B cell (primary cell): ENCODE results near the gene ZNF366. TPM values are rescaled to one million over a fixed set of nuclear protein-coding genes. Genes with fewer than 3 reads are reported as not detected.

Experiments used
- ATAC-seq: fragments of 200-7000 bp; cut with Tn5 transposase; one replicate; pipeline ENCODE4 v1.10.0; 2021; ENCODE audit warnings: low read depth, mild to moderate bottlenecking, moderate number of reproducible peaks, moderate library complexity
- CTCF ChIA-PET: fragments of 350-600 bp; sonication (Branson Sonifier 250); formaldehyde crosslinking; loops from one replicate; lab custom pipeline; 2021; ENCODE audit warnings: antibody characterized with exemption, inconsistent platforms; lab: Charles Lee
- POLR2A ChIA-PET: fragments of 350-600 bp; sonication (Branson Sonifier 250); formaldehyde crosslinking; loops from one replicate; lab custom pipeline; 2021; ENCODE audit warnings: antibody characterized with exemption; lab: Charles Lee
- DNase-seq: peaks from one replicate; pipeline ENCODE4 v3.0.0; 2013
- H2AFZ ChIP-seq: 2 replicates; pipeline ENCODE4 v1.6.1; 2012; ENCODE audit warnings: mild to moderate bottlenecking, low read depth, low read length; ENCODE audit not compliant: insufficient read depth, poor library complexity, severe bottlenecking
- H3K27ac ChIP-seq, 2 donors: 1 replicate in 1 of 2; 2 replicates in 1 of 2; pipeline ENCODE4 v1.5.1; 2012 to 2013; ENCODE audit warnings: low read length in 2 of 2, mild to moderate bottlenecking in 2 of 2, moderate library complexity in 1 of 2
- H3K27me3 ChIP-seq, 4 experiments: fragments of 200-600 bp in 1 of 4; sonication (generic) in 1 of 4; replicated peaks in 1 of 4; 1 replicate in 2 of 4; 2 replicates in 2 of 4; pipeline versions ENCODE4 v1.6.1 to v1.7.0; 2013 to 2016; ENCODE audit warnings: low read length in 3 of 4, mild to moderate bottlenecking in 2 of 4, mixed read lengths in 1 of 4, moderate library complexity in 1 of 4; ENCODE audit not compliant: insufficient read depth in 4 of 4, control insufficient read depth in 3 of 4; ENCODE audit errors: control extremely low read depth in 1 of 4
- H3K36me3 ChIP-seq, 2 experiments: replicated peaks in 1 of 2; 1 replicate in 1 of 2; 2 replicates in 1 of 2; pipeline versions ENCODE4 v1.6.1 to v1.7.1; 2013; ENCODE audit warnings: low read length in 1 of 2; ENCODE audit not compliant: insufficient read depth in 2 of 2, control insufficient read depth in 1 of 2; ENCODE audit errors: control extremely low read depth in 1 of 2, extremely low read depth in 1 of 2
- H3K4me1 ChIP-seq, 2 donors: fragments of 200-600 bp in 1 of 2; sonication (generic) in 1 of 2; 1 replicate in 1 of 2; 2 replicates in 1 of 2; pipeline versions ENCODE4 v1.5.1 to v1.6.1; 2013 to 2017; ENCODE audit warnings: low read length in 2 of 2; ENCODE audit not compliant: control insufficient read depth in 2 of 2, insufficient read depth in 2 of 2
- H3K4me2 ChIP-seq: replicated peaks from 2 replicates; pipeline ENCODE3; 2012; ENCODE audit warnings: mild to moderate bottlenecking, low read depth, low read length; ENCODE audit not compliant: poor library complexity, severe bottlenecking
- H3K4me3 ChIP-seq, 5 experiments: fragments of 200-600 bp in 1 of 5; sonication (generic) in 1 of 5; 1 replicate in 3 of 5; 2 replicates in 2 of 5; pipeline versions ENCODE4 v1.5.1 to v1.7.0; 2011 to 2016; ENCODE audit warnings: low read length in 4 of 5, mild to moderate bottlenecking in 4 of 5, low read depth in 2 of 5, control low read depth in 1 of 5, moderate library complexity in 1 of 5; ENCODE audit not compliant: insufficient read depth in 1 of 5; ENCODE audit errors: control extremely low read depth in 1 of 5, extremely low read depth in 1 of 5
- H3K79me2 ChIP-seq: fragments of 200-600 bp; sonication (generic); one replicate; pipeline ENCODE4 v1.6.0; 2016; ENCODE audit warnings: low read length; ENCODE audit not compliant: control insufficient read depth, insufficient read depth
- H3K9ac ChIP-seq: fragments of 200-600 bp; sonication (generic); 2 replicates; pipeline ENCODE4 v1.6.1; 2017; ENCODE audit warnings: mild to moderate bottlenecking, low read length, moderate library complexity
- H3K9me3 ChIP-seq, 3 donors: one replicate each; pipeline versions ENCODE4 v1.6.1 to v1.7.1; 2013; ENCODE audit warnings: low read length in 2 of 3; ENCODE audit not compliant: control insufficient read depth in 2 of 3, insufficient read depth in 1 of 3; ENCODE audit errors: control extremely low read depth in 1 of 3
- H4K20me1 ChIP-seq: 2 replicates; pipeline ENCODE4 v1.6.0; 2012; ENCODE audit warnings: mild to moderate bottlenecking, low read length; ENCODE audit not compliant: insufficient read depth, control insufficient read depth, poor library complexity, severe bottlenecking
- H3K27ac Mint-ChIP-seq: one replicate; pipeline ENCODE4 v1.8.0; 2021; ENCODE audit warnings: mixed read lengths
- H3K27me3 Mint-ChIP-seq: one replicate; pipeline ENCODE4 v1.8.0; 2021; ENCODE audit warnings: mixed read lengths
- H3K4me1 Mint-ChIP-seq: one replicate; pipeline ENCODE4 v1.8.0; 2021; ENCODE audit warnings: mixed read lengths
- H3K4me3 Mint-ChIP-seq: one replicate; pipeline ENCODE4 v1.8.0; 2021; ENCODE audit warnings: mixed read lengths
- H3K9me3 Mint-ChIP-seq: one replicate; pipeline ENCODE4 v1.8.0; 2022; ENCODE audit warnings: mixed read lengths; ENCODE audit not compliant: insufficient read depth
- CTCF ChIP-seq: fragments of 200-600 bp; IDR thresholded peaks from one replicate; pipeline ENCODE4 v1.8.0; 2022; ENCODE audit warnings: antibody characterized with exemption, mild to moderate bottlenecking
- EZH2 ChIP-seq: IDR thresholded peaks from 2 replicates; pipeline ENCODE4 v1.6.1; 2012; ENCODE audit warnings: borderline replicate concordance, low read depth, mild to moderate bottlenecking, moderate library complexity, low read length; ENCODE audit not compliant: insufficient read depth, poor library complexity, severe bottlenecking
- WGBS: methylation state at CpG from one replicate; pipeline ENCODE4 v1.1.5; 2013; ENCODE audit warnings: missing lambda C conversion rate; ENCODE audit not compliant: insufficient coverage; 5-methylcytosine and 5-hydroxymethylcytosine counted together
- intact Hi-C: fragments of 100-400 bp; cut with micrococcal nuclease; formaldehyde crosslinking; loops from one replicate; pipeline ENCODE4 v1.10.0; 2022
- polyA plus RNA-seq: library from polyadenylated mRNA; depleted of rRNA; stranded (reverse); fragments of >200 nt; gene quantifications from 2 replicates; pipeline ENCODE4 v1.2.3, GENCODE V29; 2012
- total RNA-seq, 2 donors: library from RNA; stranded (reverse); fragments of 120-200 nt in 1 of 2; gene quantifications; 1 replicate in 1 of 2; 2 replicates in 1 of 2; pipeline versions ENCODE4 v1.2.3 to v1.2.4, GENCODE V29; 2013 to 2022

ZNF366 gene
- total and polyA plus RNA-seq, 2 donors (not counting 1 experiment from before 2014, with no cell fraction given): 0.03 TPM; not detected in 1

- no peak overlapping the region for H3K4me3 ChIP-seq
- no peak for TF ChIP-seq EZH2
- no peak for TF ChIP-seq CTCF
- intact Hi-C loops: no loop called here
- H3K27me3 ChIP-seq: peaks cover 0 to 7% (median 0%) of the 10 kb centered on the region in 4 experiments
- ChIA-PET POLR2A (no interaction called here), CTCF (no interaction called here)
- 50% methylated on average over 1 of the region's 2 CpGs for WGBS
- H3K4me2 ChIP-seq: no peak overlapping the region
- H3K79me2 ChIP-seq: no peaks in the 10 kb centered on the region
- H3K9me3 ChIP-seq: no peaks in the 10 kb centered on the region
- H3K27me3 Mint-ChIP-seq: peaks cover 21% of the 10 kb centered on the region
- H4K20me1 ChIP-seq: no peaks in the 10 kb centered on the region
- DNase-seq: no peak
- H3K4me1 ChIP-seq: no peaks in the 10 kb centered on the region
- H3K4me1 Mint-ChIP-seq: no peaks in the 10 kb centered on the region
- no peak overlapping the region for H2AFZ ChIP-seq
- no peak for ATAC-seq
- no peaks in the 10 kb centered on the region for H3K36me3 ChIP-seq
- H3K27ac Mint-ChIP-seq: no peak overlapping the region
- H3K9me3 Mint-ChIP-seq: no peaks in the 10 kb centered on the region
- H3K9ac ChIP-seq: no peak overlapping the region
- H3K4me3 Mint-ChIP-seq: no peak overlapping the region
- H3K27ac ChIP-seq: no peak overlapping the region
Observed at GRCh38 chr5:72499090-72499489, 8.1 kb downstream of the ZNF366 start.

- no peak overlapping the region for H3K4me3 Mint-ChIP-seq
- Histone ChIP-seq H3K36me3 (no peaks in the 10 kb centered on the region), H3K4me1 (no peaks in the 10 kb centered on the region), H2AFZ (no peak overlapping the region), H3K9ac (no peak overlapping the region), H3K27ac (no peak overlapping the region), H3K4me2 (no peak overlapping the region), H3K79me2 (no peaks in the 10 kb centered on the region), H3K27me3 (peaks cover 0 to 7% (median 0%) of the 10 kb centered on the region in 4 experiments), H3K4me3 (no peak overlapping the region), H4K20me1 (no peaks in the 10 kb centered on the region), H3K9me3 (no peaks in the 10 kb centered on the region)
- H3K27me3 Mint-ChIP-seq: peaks cover 16% of the 10 kb centered on the region
- H3K9me3 Mint-ChIP-seq: no peaks in the 10 kb centered on the region
- H3K27ac Mint-ChIP-seq: no peak overlapping the region
- no peak for ATAC-seq
- DNase-seq: no peak
- ChIA-PET POLR2A (no interaction called here), CTCF (no interaction called here)
- H3K4me1 Mint-ChIP-seq: no peaks in the 10 kb centered on the region
- intact Hi-C loops: no loop called here
- TF ChIP-seq EZH2: no peak
- TF ChIP-seq CTCF: no peak
- WGBS: 100% methylated on average over 1 of the region's 2 CpGs
Observed at GRCh38 chr5:72498284-72498683, 8.9 kb downstream of the ZNF366 start.
